ENCODE results near the gene CPSF4L. TPM values are rescaled to one million over a fixed set of nuclear protein-coding genes. Genes with fewer than 3 reads are reported as not detected.
A peak's percentile ranks its signal among the peaks of the same experiment; 100 is the strongest.

Gene CPSF4L
- total and polyA plus RNA-seq, 2 of the 13 experiments (the other 11 are each of a cell fraction or from before 2014, with no cell fraction given) = 0.73 to 1.6 TPM

DNA sequence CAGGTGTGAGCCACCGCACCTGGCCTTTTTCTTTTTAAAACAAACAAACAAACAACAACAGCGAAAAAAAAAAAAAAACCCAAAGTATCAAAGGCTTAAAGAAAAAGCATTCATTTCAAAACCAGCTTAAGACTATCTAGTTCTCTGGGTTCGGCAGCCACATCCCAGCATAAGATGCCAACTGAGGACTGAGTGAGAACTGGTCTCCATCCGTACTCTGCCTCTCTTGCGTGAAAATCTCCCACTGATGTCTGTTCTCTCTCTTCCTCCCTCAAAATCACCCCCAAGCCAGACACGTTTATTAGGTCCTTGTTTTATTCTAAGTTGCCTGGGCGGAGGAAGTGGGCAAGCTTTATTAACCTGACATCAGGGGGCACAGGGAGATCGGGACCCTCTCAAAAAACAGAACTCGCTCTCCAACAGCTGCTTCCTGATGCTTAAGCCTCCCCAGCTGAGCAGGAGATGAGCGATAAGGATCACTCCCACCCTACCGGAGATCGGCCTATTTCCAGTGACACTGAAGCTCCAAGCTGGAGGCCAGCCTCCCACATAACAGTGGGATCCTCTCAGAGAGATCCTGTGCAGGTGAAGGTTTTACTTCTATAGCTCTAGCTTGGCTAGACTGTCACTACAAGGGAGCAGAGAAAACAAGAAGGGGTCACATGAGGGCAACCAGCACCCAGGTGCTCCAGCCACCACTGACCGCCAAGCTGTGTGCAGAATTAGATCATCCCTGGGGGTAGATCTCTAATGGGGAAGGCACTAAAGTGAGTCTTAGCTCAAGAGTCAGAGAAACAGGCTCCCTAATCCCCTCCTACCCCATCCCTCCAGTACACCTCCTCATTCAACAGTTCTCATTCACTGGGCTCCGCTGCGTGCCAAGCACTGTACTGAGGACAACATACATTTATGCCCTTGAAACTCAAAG, 36.5 kb upstream of the CPSF4L start (continued):
- TF ChIP-seq, protein P1, sequence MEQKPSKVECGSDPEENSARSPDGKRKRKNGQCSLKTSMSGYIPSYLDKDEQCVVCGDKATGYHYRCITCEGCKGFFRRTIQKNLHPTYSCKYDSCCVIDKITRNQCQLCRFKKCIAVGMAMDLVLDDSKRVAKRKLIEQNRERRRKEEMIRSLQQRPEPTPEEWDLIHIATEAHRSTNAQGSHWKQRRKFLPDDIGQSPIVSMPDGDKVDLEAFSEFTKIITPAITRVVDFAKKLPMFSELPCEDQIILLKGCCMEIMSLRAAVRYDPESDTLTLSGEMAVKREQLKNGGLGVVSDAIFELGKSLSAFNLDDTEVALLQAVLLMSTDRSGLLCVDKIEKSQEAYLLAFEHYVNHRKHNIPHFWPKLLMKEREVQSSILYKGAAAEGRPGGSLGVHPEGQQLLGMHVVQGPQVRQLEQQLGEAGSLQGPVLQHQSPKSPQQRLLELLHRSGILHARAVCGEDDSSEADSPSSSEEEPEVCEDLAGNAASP (CRISPR knock-in tag; IDR thresholded peaks at IDR 0.05; ENCODE audit: borderline replicate concordance) = peak; percentile 95; the same call in 1 of the 2 replicates
- TF ChIP-seq KMT2B (CRISPR knock-in tag; IDR thresholded peaks at IDR 0.05) (no peak), RXRB (CRISPR knock-in tag; IDR thresholded peaks at IDR 0.05; ENCODE audit: borderline replicate concordance) (peak; percentile 88), ZNF274 (CRISPR knock-in tag; IDR thresholded peaks at IDR 0.05) (no peak), SOX6 (IDR thresholded peaks at IDR 0.05) (no peak), SOX6 (CRISPR knock-in tag; IDR thresholded peaks at IDR 0.05) (no peak), SRSF1 (optimal IDR thresholded peaks at IDR 0.05; ENCODE audit: low read depth, low read length) (no peak), GABPA (IDR thresholded peaks at IDR 0.05; ENCODE audit: low read depth, low read length) (no peak), GABPA (CRISPR knock-in tag; IDR thresholded peaks at IDR 0.05; ENCODE audit: low read depth) (no peak), ARHGAP35 (CRISPR knock-in tag; IDR thresholded peaks at IDR 0.05; ENCODE audit: borderline replicate concordance) (no peak), ZNF781 (CRISPR knock-in tag; IDR thresholded peaks at IDR 0.05; ENCODE audit: borderline replicate concordance, not compliant biosample characterization) (no peak), SIX4 (CRISPR knock-in tag; IDR thresholded peaks at IDR 0.05) (no peak), KLF16 (CRISPR knock-in tag; IDR thresholded peaks at IDR 0.05) (no peak), ZNF879 (CRISPR knock-in tag; IDR thresholded peaks at IDR 0.05) (no peak), RARA (CRISPR knock-in tag; IDR thresholded peaks at IDR 0.05) (peak; percentile 59; the same call in 1 of the 2 replicates), ELF1 (CRISPR knock-in tag; IDR thresholded peaks at IDR 0.05) (no peak), CENPT (CRISPR knock-in tag; IDR thresholded peaks at IDR 0.05; ENCODE audit: low read depth) (no peak)
- TF ChIP-seq, protein P2, sequence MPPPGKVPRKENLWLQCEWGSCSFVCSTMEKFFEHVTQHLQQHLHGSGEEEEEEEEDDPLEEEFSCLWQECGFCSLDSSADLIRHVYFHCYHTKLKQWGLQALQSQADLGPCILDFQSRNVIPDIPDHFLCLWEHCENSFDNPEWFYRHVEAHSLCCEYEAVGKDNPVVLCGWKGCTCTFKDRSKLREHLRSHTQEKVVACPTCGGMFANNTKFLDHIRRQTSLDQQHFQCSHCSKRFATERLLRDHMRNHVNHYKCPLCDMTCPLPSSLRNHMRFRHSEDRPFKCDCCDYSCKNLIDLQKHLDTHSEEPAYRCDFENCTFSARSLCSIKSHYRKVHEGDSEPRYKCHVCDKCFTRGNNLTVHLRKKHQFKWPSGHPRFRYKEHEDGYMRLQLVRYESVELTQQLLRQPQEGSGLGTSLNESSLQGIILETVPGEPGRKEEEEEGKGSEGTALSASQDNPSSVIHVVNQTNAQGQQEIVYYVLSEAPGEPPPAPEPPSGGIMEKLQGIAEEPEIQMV (CRISPR knock-in tag; IDR thresholded peaks at IDR 0.05; ENCODE audit: low read depth) = no peak
- TF ChIP-seq, protein P3, sequence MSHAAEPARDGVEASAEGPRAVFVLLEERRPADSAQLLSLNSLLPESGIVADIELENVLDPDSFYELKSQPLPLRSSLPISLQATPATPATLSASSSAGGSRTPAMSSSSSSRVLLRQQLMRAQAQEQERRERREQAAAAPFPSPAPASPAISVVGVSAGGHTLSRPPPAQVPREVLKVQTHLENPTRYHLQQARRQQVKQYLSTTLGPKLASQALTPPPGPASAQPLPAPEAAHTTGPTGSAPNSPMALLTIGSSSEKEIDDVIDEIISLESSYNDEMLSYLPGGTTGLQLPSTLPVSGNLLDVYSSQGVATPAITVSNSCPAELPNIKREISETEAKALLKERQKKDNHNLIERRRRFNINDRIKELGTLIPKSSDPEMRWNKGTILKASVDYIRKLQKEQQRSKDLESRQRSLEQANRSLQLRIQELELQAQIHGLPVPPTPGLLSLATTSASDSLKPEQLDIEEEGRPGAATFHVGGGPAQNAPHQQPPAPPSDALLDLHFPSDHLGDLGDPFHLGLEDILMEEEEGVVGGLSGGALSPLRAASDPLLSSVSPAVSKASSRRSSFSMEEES (CRISPR knock-in tag; IDR thresholded peaks at IDR 0.05) = no peak
- TF ChIP-seq, protein P4, sequence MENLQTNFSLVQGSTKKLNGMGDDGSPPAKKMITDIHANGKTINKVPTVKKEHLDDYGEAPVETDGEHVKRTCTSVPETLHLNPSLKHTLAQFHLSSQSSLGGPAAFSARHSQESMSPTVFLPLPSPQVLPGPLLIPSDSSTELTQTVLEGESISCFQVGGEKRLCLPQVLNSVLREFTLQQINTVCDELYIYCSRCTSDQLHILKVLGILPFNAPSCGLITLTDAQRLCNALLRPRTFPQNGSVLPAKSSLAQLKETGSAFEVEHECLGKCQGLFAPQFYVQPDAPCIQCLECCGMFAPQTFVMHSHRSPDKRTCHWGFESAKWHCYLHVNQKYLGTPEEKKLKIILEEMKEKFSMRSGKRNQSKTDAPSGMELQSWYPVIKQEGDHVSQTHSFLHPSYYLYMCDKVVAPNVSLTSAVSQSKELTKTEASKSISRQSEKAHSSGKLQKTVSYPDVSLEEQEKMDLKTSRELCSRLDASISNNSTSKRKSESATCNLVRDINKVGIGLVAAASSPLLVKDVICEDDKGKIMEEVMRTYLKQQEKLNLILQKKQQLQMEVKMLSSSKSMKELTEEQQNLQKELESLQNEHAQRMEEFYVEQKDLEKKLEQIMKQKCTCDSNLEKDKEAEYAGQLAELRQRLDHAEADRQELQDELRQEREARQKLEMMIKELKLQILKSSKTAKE (CRISPR knock-in tag; IDR thresholded peaks at IDR 0.05; ENCODE audit: borderline replicate concordance) = peak; percentile 47; the same call in 1 of the 2 replicates
- TF ChIP-seq, protein P5, sequence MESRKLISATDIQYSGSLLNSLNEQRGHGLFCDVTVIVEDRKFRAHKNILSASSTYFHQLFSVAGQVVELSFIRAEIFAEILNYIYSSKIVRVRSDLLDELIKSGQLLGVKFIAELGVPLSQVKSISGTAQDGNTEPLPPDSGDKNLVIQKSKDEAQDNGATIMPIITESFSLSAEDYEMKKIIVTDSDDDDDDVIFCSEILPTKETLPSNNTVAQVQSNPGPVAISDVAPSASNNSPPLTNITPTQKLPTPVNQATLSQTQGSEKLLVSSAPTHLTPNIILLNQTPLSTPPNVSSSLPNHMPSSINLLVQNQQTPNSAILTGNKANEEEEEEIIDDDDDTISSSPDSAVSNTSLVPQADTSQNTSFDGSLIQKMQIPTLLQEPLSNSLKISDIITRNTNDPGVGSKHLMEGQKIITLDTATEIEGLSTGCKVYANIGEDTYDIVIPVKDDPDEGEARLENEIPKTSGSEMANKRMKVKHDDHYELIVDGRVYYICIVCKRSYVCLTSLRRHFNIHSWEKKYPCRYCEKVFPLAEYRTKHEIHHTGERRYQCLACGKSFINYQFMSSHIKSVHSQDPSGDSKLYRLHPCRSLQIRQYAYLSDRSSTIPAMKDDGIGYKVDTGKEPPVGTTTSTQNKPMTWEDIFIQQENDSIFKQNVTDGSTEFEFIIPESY (CRISPR knock-in tag; IDR thresholded peaks at IDR 0.05) = peak; percentile 93

Measured in HepG2 (cell line).